ENCODE results near the gene FAM240B. TPM values are rescaled to one million over a fixed set of nuclear protein-coding genes. Genes with fewer than 3 reads are reported as not detected.

The FAM240B gene
- polyA plus RNA-seq, 3 donors, result not detected

DNA sequence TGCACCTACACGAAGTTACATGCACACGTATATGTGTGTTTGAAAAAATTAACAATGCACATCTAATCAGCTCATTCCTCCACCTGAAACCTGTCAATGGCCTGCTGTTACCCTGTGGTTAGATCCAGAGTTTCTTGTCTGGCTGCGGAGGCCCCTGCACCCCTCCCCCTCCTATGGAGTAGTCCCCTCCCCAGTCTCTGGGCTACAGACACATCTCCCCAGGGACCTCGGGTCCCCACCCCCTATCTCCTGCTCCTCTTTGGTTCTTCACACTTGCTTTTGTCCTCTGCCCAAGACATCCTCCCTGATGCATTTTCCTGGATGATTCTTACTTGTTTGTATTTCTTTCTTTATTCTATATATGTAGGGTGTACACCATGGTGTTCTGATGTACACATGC is 27.2 kb downstream of the FAM240B start:
- peaks cover 9 to 21% (median 9%) of the 10 kb centered on the region in 3 donors for H3K27me3 Mint-ChIP-seq (ENCODE audit: low read depth in 3 of 3)
- Histone ChIP-seq H3K4me3 (replicated peaks in 1 of 3; ENCODE audit: low read depth in 2 of 3, low read length in 3 of 3) (no peak overlapping the region), H3K4me1 (ENCODE audit: control insufficient read depth in 1 of 2, insufficient read depth in 2 of 2, low read length in 2 of 2) (no peaks in the 10 kb centered on the region), H3K9me3 (replicated peaks in 1 of 2; ENCODE audit: control insufficient read depth in 1 of 2, insufficient read depth in 1 of 2, low read length in 2 of 2) (no peaks in the 10 kb centered on the region), H3K27me3 (ENCODE audit: control insufficient read depth in 2 of 2, insufficient read depth in 2 of 2, low read length in 2 of 2) (peaks cover 0 to 3% of the 10 kb centered on the region in 2 donors), H3K4me2 (replicated peaks; ENCODE audit: extremely low read depth, low read length, poor library complexity, severe bottlenecking) (no peak overlapping the region), H3K9ac (ENCODE audit: insufficient read depth, low read length, poor library complexity, severe bottlenecking) (no peak overlapping the region), H4K20me1 (ENCODE audit: insufficient read depth, low read length) (no peaks in the 10 kb centered on the region), H3K27ac (ENCODE audit: low read depth in 1 of 2, low read length in 2 of 2) (no peak overlapping the region), H2AFZ (ENCODE audit: insufficient read depth, low read depth, low read length, poor library complexity, severe bottlenecking) (no peak overlapping the region), H3K36me3 (replicated peaks in 1 of 2; ENCODE audit: control insufficient read depth in 1 of 2, insufficient read depth in 2 of 2, low read length in 2 of 2) (no peaks in the 10 kb centered on the region), H3K79me2 (ENCODE audit: insufficient read depth, low read length) (no peaks in the 10 kb centered on the region)
- no peak overlapping the region for H3K4me3 Mint-ChIP-seq
- intact Hi-C loops (cut with micrococcal nuclease), result no loop called here
- no peak overlapping the region for H3K27ac Mint-ChIP-seq
- peaks cover 3% of the 10 kb centered on the region for H3K4me1 Mint-ChIP-seq
- peaks cover 0 to 10% (median 0%) of the 10 kb centered on the region in 7 donors for H3K9me3 Mint-ChIP-seq
- no peaks in the 10 kb centered on the region for H3K36me3 Mint-ChIP-seq
- WGBS (ENCODE audit: insufficient coverage), result no CpG with 5 or more reads among the region's 4 CpGs
- no peak for DNase-seq
- TF ChIP-seq, protein P1, sequence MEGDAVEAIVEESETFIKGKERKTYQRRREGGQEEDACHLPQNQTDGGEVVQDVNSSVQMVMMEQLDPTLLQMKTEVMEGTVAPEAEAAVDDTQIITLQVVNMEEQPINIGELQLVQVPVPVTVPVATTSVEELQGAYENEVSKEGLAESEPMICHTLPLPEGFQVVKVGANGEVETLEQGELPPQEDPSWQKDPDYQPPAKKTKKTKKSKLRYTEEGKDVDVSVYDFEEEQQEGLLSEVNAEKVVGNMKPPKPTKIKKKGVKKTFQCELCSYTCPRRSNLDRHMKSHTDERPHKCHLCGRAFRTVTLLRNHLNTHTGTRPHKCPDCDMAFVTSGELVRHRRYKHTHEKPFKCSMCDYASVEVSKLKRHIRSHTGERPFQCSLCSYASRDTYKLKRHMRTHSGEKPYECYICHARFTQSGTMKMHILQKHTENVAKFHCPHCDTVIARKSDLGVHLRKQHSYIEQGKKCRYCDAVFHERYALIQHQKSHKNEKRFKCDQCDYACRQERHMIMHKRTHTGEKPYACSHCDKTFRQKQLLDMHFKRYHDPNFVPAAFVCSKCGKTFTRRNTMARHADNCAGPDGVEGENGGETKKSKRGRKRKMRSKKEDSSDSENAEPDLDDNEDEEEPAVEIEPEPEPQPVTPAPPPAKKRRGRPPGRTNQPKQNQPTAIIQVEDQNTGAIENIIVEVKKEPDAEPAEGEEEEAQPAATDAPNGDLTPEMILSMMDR (IDR thresholded peaks at IDR 0.05), result no peak

GRCh38 chr9:38690574-38690973 is 29.4 kb downstream of the FAM240B start:
- H3K27me3 Mint-ChIP-seq (ENCODE audit: low read depth in 3 of 3), result peaks cover 9 to 27% (median 12%) of the 10 kb centered on the region in 3 donors
- no peaks in the 10 kb centered on the region for H3K36me3 ChIP-seq (replicated peaks in 1 of 2; ENCODE audit: control insufficient read depth in 1 of 2, insufficient read depth in 2 of 2, low read length in 2 of 2)
- H2AFZ ChIP-seq (ENCODE audit: insufficient read depth, low read depth, low read length, poor library complexity, severe bottlenecking), result no peak overlapping the region
- no peak overlapping the region for H3K27ac ChIP-seq (ENCODE audit: low read depth in 1 of 2, low read length in 2 of 2)
- no peak overlapping the region for H3K4me3 Mint-ChIP-seq
- DNase-seq, result no peak
- H3K9ac ChIP-seq (ENCODE audit: insufficient read depth, low read length, poor library complexity, severe bottlenecking), result no peak overlapping the region
- H3K9me3 Mint-ChIP-seq, result peaks cover 0 to 10% (median 0%) of the 10 kb centered on the region in 7 donors
- no peaks in the 10 kb centered on the region for H4K20me1 ChIP-seq (ENCODE audit: insufficient read depth, low read length)
- peaks cover 13% of the 10 kb centered on the region for H3K4me1 Mint-ChIP-seq
- H3K9me3 ChIP-seq (replicated peaks in 1 of 2; ENCODE audit: control insufficient read depth in 1 of 2, insufficient read depth in 1 of 2, low read length in 2 of 2), result no peaks in the 10 kb centered on the region
- H3K27me3 ChIP-seq (ENCODE audit: control insufficient read depth in 2 of 2, insufficient read depth in 2 of 2, low read length in 2 of 2), result peaks cover 0 to 3% of the 10 kb centered on the region in 2 donors
- TF ChIP-seq, protein P1 (IDR thresholded peaks at IDR 0.05), result no peak
- no peak overlapping the region for H3K4me2 ChIP-seq (replicated peaks; ENCODE audit: extremely low read depth, low read length, poor library complexity, severe bottlenecking)
- H3K4me1 ChIP-seq (ENCODE audit: control insufficient read depth in 1 of 2, insufficient read depth in 2 of 2, low read length in 2 of 2), result no peaks in the 10 kb centered on the region
- no peak overlapping the region for H3K27ac Mint-ChIP-seq
- no peaks in the 10 kb centered on the region for H3K79me2 ChIP-seq (ENCODE audit: insufficient read depth, low read length)
- no peaks in the 10 kb centered on the region for H3K36me3 Mint-ChIP-seq
- H3K4me3 ChIP-seq (replicated peaks in 1 of 3; ENCODE audit: low read depth in 2 of 3, low read length in 3 of 3), result no peak overlapping the region
- intact Hi-C loops (cut with micrococcal nuclease), result no loop called here
- WGBS (ENCODE audit: insufficient coverage), result 68% methylated on average over 3 of the region's 3 CpGs
